Measurements from ENCODE around the gene PCSK6.

The PCSK6 gene

GRCh38 chr15:101394654-101395053 lies 94.9 kb downstream of the PCSK6 start:
- no peak overlapping the region for H3K4me3 ChIP-seq

GRCh38 chr15:101394056-101394630 lies 95.4 kb downstream of the PCSK6 start:
- Histone ChIP-seq H3K27me3 (peaks cover 0 to 10% of the 10 kb centered on the region in 2 donors), H3K4me1 (no peaks in the 10 kb centered on the region), H3K27ac (no peak overlapping the region), H3K36me3 (no peaks in the 10 kb centered on the region), H3K9me3 (no peaks in the 10 kb centered on the region), H3K4me3 (no peak overlapping the region)
- peak in 1 of 2 donors; percentile 19 for DNase-seq
- intact Hi-C loops (cut with DNase I; ENCODE audit: low total_unique reads), result no loop called here
- no peak for TF ChIP-seq CTCF (IDR thresholded peaks at IDR 0.05)

More at GRCh38 chr15:101394654-101395053, 94.9 kb downstream of the PCSK6 start:
- no peaks in the 10 kb centered on the region for H3K36me3 ChIP-seq
- no peak overlapping the region for H3K27ac ChIP-seq
- DNase-seq, result peak in 1 of 2 donors; percentile 29
- peaks cover 0 to 15% of the 10 kb centered on the region in 2 donors for H3K27me3 ChIP-seq
- TF ChIP-seq CTCF (IDR thresholded peaks at IDR 0.05), result no peak
- H3K4me1 ChIP-seq, result no peaks in the 10 kb centered on the region
- H3K9me3 ChIP-seq, result no peaks in the 10 kb centered on the region
- intact Hi-C loops (cut with DNase I; ENCODE audit: low total_unique reads), result no loop called here

- TF ChIP-seq CTCF (IDR thresholded peaks at IDR 0.05), result no peak
- Histone ChIP-seq H3K9me3 (no peaks in the 10 kb centered on the region), H3K4me3 (no peak overlapping the region), H3K27me3 (peaks cover 0 to 7% of the 10 kb centered on the region in 2 donors), H3K4me1 (no peaks in the 10 kb centered on the region), H3K36me3 (no peaks in the 10 kb centered on the region), H3K27ac (no peak overlapping the region)
- intact Hi-C loops (cut with DNase I; ENCODE audit: low total_unique reads), result no loop called here
- peak; percentile 18 to 35 for DNase-seq
These were observed 96.3 kb downstream of the PCSK6 start for GRCh38 chr15:101393172-101393571.

GRCh38 chr15:101391981-101392640 lies 97.4 kb downstream of the PCSK6 start:
- intact Hi-C loops (cut with DNase I; ENCODE audit: low total_unique reads), result no loop called here
- no peaks in the 10 kb centered on the region for H3K27me3 ChIP-seq
- DNase-seq, result peak; percentile 16 to 37
- H3K4me3 ChIP-seq, result no peak overlapping the region
- H3K27ac ChIP-seq, result no peak overlapping the region
- H3K9me3 ChIP-seq, result no peaks in the 10 kb centered on the region
- TF ChIP-seq CTCF (IDR thresholded peaks at IDR 0.05), result no peak
- H3K4me1 ChIP-seq, result no peaks in the 10 kb centered on the region
- H3K36me3 ChIP-seq, result no peaks in the 10 kb centered on the region

GRCh38 chr15:101391431-101391830 lies 98.1 kb downstream of the PCSK6 start:
- Histone ChIP-seq H3K27ac (no peak overlapping the region), H3K27me3 (no peaks in the 10 kb centered on the region), H3K4me1 (no peaks in the 10 kb centered on the region), H3K4me3 (no peak overlapping the region), H3K36me3 (no peaks in the 10 kb centered on the region), H3K9me3 (no peaks in the 10 kb centered on the region)
- peak in 1 of 2 donors; percentile 51 for DNase-seq
- no peak for TF ChIP-seq CTCF (IDR thresholded peaks at IDR 0.05)
- intact Hi-C loops (cut with DNase I; ENCODE audit: low total_unique reads), result no loop called here
